ENCODE measurements around the gene CDC25B. TPM values are rescaled to one million over a fixed set of nuclear protein-coding genes. Genes with fewer than 3 reads are reported as not detected.
"Not testable (repeated sequence)": the region's sequence is repeated elsewhere in the genome, so short reads cannot be mapped to it uniquely, and the experiment has no call there.

Gene CDC25B
- total RNA-seq, 4 donors from 2014 or later, result 14.5 to 39.7 (median 38.4) TPM

DNA sequence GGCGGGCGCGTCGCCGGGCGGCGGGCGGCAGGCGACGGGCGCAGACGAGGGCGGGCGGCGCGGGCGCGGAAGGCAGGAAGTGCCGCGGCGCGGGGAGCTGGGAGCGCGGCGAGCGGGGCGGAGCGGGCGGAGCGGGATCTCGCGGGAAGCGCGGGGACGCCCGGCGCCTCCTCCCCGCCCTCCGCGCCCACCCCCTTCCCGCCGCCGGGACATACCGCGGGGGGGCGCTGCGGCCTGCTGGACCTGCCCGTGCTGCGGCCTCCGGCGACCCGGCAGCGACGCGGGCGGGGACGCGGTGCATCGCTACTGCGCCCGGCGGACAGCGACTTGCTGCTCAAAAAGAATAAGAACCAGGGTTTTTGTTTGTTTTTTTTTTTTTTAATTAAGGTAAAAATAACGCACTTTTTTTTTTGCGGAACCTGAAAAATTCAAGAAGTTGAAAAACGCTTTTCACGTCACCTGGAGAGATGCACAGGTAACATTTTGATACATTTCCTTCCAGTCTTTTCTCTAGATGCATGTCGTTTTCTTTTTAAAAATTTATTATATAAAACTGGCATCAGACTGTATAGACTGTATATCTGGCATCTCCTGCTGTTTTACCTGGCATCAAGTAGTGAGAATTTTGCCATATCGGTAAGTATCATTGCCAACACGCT is 9.3 kb upstream of the CDC25B start, which contains the start of gene CENPB:
Gene CENPB, minus strand, starts transcription at position 76 of the 659 bp plus-strand sequence. CDS start 257 bp downstream, outside the sequence.
- Histone ChIP-seq H3K36me3 (peaks cover 0 to 23% of the 10 kb centered on the region in 2 donors), H3K27me3 (no peaks in the 10 kb centered on the region), H3K27ac (peak within 1 kb of the TSS; percentile 21 to 88 (median 84)), H3K4me3 (peak within 1 kb of the TSS; percentile 42 to 75), H3K4me1 (peaks cover 2 to 59% (median 31%) of the 10 kb centered on the region in 3 donors), H3K9me3 (no peaks in the 10 kb centered on the region)
- 9 to 18% methylated on average over 7 to 13 of the region's 70 CpGs for WGBS, 2 donors (ENCODE audit: low coverage in 1 of 2)
- TF ChIP-seq, protein P1, sequence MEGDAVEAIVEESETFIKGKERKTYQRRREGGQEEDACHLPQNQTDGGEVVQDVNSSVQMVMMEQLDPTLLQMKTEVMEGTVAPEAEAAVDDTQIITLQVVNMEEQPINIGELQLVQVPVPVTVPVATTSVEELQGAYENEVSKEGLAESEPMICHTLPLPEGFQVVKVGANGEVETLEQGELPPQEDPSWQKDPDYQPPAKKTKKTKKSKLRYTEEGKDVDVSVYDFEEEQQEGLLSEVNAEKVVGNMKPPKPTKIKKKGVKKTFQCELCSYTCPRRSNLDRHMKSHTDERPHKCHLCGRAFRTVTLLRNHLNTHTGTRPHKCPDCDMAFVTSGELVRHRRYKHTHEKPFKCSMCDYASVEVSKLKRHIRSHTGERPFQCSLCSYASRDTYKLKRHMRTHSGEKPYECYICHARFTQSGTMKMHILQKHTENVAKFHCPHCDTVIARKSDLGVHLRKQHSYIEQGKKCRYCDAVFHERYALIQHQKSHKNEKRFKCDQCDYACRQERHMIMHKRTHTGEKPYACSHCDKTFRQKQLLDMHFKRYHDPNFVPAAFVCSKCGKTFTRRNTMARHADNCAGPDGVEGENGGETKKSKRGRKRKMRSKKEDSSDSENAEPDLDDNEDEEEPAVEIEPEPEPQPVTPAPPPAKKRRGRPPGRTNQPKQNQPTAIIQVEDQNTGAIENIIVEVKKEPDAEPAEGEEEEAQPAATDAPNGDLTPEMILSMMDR (IDR thresholded peaks at IDR 0.05), result peak in 3 of 4 experiments; percentile 79 to 88 (median 86)
- TF ChIP-seq EP300 (IDR thresholded peaks at IDR 0.05), result no peak
- ATAC-seq, result peak; percentile 94

DNA sequence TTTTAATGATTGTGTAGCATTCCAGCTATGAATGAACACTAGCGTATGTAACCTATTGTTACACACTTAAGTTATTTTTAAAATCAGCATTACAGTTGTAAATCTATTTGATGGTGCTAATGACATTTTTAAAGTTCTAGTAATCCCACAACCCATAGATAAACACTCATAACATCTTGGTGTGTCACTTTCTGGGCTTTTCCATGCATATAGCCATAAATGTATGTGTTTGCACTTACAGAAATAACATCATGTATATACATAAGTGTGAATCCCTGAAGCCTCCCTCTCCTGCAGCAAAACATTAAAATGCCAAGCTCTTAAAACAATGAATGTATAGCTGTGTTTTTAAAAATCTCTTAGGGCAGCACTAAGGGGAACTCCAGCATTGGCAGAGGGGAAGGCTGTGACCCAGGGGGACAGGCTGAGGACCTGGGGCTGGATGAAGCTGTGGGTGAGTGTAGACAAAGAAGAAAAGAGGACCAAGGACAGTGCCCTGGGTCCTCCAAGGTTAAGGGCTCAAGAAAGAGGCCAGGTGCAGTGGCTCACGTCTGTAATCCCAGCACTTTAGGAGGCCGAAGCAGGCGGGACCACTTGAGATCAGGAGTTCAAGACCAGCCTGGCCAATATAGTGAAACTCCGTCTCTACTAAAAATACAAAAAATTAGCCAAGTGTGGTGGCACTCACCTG is 8.6 kb upstream of the CDC25B start:
- Histone ChIP-seq H3K27me3 (no peaks in the 10 kb centered on the region), H3K4me1 (peaks cover 2 to 56% (median 31%) of the 10 kb centered on the region in 3 donors), H3K36me3 (peaks cover 0 to 22% of the 10 kb centered on the region in 2 donors), H3K4me3 (peak overlapping the region in 1 of 2 donors; percentile 75), H3K27ac (peak overlapping the region in 2 of 4 donors; percentile 43 to 88), H3K9me3 (no peaks in the 10 kb centered on the region)
- WGBS, 2 donors (ENCODE audit: low coverage in 1 of 2), result 58 to 64% methylated on average over 5 of the region's 5 CpGs
- TF ChIP-seq EP300 (IDR thresholded peaks at IDR 0.05) (no peak), POLR2A (IDR thresholded peaks at IDR 0.05) (no peak), POLR2AphosphoS5 (IDR thresholded peaks at IDR 0.05) (no peak)
- TF ChIP-seq, protein P1 (IDR thresholded peaks at IDR 0.05), result no peak
- ATAC-seq, result no peak

DNA sequence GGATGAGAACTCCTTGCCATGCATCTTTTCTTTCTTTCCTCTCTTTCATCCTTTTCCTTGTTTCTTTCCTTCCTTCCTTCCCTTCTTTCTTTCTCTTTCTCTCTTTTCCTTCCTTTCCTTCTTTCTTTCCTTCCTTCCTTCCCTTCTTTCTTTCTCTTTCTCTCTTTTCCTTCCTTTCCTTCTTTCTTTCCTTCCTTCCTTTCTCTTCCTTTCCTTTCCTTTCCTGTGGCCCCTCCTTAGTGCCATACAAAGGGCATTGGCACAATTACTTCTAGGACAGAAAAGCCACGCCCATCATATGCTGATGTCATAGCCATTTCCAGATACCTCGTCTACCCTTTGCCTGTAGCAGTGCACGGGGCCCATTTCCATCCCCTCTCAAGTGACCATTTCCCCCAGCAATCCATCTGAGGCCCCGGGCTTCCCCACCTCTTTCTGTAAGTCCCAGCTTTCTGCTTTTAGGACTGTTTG is 7.4 kb upstream of the CDC25B start:
- H3K9me3 ChIP-seq, result no peaks in the 10 kb centered on the region
- no peak for ATAC-seq
- WGBS, 2 donors (ENCODE audit: low coverage in 1 of 2), result 54 to 100% methylated on average over 1 to 4 of the region's 4 CpGs
- H3K36me3 ChIP-seq, result peaks cover 0 to 10% of the 10 kb centered on the region in 2 donors
- H3K4me3 ChIP-seq, result no peak overlapping the region
- peak overlapping the region in 1 of 4 donors; percentile 22 for H3K27ac ChIP-seq
- no peaks in the 10 kb centered on the region for H3K27me3 ChIP-seq
- peaks cover 2 to 43% (median 25%) of the 10 kb centered on the region in 3 donors for H3K4me1 ChIP-seq
- TF ChIP-seq EP300 (IDR thresholded peaks at IDR 0.05), result no peak
- TF ChIP-seq POLR2A (IDR thresholded peaks at IDR 0.05), result no peak
- TF ChIP-seq, protein P1 (IDR thresholded peaks at IDR 0.05), result no peak
- no peak for TF ChIP-seq POLR2AphosphoS5 (IDR thresholded peaks at IDR 0.05)

DNA sequence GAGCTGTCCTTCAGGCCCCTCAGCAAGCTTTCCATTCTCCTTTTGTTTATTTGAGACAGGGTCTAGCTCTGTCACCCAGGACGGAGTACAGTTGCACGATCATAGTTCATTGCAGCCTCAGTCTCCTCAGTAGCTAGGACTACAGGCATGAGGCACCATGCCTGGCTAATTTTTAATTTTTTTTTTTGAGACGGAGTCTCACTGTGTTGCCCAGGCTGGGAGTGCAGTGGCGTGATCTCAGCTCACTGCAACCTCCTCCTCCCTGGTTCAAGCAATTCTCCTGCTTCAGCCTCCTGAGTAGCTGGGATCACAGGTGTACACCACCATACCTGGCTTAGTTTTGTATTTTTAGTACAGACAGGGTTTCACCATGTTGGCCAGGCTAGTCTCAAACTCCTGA is 6.9 kb upstream of the CDC25B start:
- WGBS, 2 donors (ENCODE audit: low coverage in 1 of 2), result 85 to 90% methylated on average over 4 of the region's 4 CpGs
- H3K4me3 ChIP-seq, ATAC-seq, H3K9me3 ChIP-seq, H3K27me3 ChIP-seq, H3K36me3 ChIP-seq: not testable (repeated sequence)
- Histone ChIP-seq H3K4me1 (peaks cover 2 to 38% (median 20%) of the 10 kb centered on the region in 3 donors), H3K27ac (peak overlapping the region in 1 of 4 donors; percentile 22)

DNA sequence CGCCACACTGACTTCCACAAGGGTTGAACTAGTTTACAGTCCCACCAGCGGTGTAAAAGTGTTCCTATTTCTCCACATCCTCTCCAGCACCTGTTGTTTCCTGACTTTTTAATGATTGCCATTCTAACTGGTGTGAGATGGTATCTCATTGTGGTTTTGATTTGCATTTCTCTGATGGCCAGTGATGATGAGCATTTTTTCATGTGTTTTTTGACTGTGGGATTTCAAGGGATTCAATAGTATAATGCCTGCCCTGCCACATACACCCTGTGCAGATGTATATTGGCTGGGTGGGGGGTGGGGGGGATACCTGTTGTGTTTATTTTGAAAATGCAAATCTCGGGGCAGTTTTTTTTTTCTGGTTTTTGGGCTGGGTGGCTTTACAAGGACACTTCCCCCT is 1.9 kb upstream of the CDC25B start:
- Histone ChIP-seq H3K36me3 (peaks cover 0 to 16% of the 10 kb centered on the region in 2 donors), H3K4me1 (peaks cover 0 to 46% (median 25%) of the 10 kb centered on the region in 3 donors), H3K27ac (peak overlapping the region in 2 of 4 donors; percentile 96 to 99)
- not testable (repeated sequence) for H3K4me3 ChIP-seq, H3K9me3 ChIP-seq, ATAC-seq, H3K27me3 ChIP-seq
- 100% methylated on average over 1 of the region's 3 CpGs; no CpG with 5 or more reads in 1 of the 2 donors for WGBS, 2 donors (ENCODE audit: low coverage in 1 of 2)

Measured in gastroesophageal sphincter (tissue), 4 donors.